ENCODE data around the gene EPHA3.

DNA sequence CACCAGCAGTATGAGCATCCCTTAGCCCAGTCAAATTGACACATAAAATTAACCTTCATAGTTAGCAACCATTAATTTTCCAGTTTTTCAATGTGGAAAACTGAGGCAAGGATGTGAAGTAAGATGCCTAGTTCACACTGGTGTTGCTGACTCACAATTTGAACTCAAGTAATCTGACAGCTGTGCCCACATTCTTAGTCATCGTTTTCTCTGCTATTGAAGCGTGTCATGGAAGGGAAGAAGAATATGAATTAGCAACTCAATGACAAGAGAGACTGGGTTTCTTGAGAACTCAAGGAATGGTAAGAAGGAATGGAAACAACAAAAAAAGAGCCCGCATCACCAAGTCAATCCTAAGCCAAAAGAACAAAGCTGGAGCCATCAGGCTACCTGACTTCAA, 261.4 kb downstream of the EPHA3 start:
- TF ChIP-seq POLR2A (IDR thresholded peaks at IDR 0.05) = no peak
- TF ChIP-seq, protein P1, sequence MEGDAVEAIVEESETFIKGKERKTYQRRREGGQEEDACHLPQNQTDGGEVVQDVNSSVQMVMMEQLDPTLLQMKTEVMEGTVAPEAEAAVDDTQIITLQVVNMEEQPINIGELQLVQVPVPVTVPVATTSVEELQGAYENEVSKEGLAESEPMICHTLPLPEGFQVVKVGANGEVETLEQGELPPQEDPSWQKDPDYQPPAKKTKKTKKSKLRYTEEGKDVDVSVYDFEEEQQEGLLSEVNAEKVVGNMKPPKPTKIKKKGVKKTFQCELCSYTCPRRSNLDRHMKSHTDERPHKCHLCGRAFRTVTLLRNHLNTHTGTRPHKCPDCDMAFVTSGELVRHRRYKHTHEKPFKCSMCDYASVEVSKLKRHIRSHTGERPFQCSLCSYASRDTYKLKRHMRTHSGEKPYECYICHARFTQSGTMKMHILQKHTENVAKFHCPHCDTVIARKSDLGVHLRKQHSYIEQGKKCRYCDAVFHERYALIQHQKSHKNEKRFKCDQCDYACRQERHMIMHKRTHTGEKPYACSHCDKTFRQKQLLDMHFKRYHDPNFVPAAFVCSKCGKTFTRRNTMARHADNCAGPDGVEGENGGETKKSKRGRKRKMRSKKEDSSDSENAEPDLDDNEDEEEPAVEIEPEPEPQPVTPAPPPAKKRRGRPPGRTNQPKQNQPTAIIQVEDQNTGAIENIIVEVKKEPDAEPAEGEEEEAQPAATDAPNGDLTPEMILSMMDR (IDR thresholded peaks at IDR 0.05) = no peak
